ENCODE data around the gene ABAT. TPM values are rescaled to one million over a fixed set of nuclear protein-coding genes. Genes with fewer than 3 reads are reported as not detected.

ABAT gene
- total RNA-seq, 2 experiments from 2014 or later, result 4.1 to 4.4 TPM

DNA sequence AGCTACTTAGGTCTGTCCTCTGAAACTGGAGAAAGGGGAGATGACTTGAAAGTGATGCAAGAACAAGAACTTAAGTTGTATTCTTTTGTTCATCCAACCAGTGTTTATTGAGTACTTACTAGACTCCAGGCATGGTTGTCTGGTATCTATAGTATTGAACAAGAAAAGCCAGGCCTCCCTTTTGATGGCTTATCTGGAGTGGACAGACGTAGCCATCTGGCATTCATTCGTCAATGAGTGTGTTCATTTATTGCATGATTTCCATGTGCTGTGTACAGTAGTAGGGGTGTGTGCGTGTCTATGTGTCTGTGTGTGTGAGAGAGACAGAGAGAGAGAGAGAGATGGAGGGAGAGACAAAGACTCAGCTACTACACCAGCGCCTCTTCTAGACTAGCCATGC, 9.2 kb downstream of the ABAT start:
- Mint-ChIP-seq H3K27ac (no peak overlapping the region), H3K4me1 (ENCODE audit: low read depth) (no peaks in the 10 kb centered on the region), H3K9me3 (peaks cover 2% of the 10 kb centered on the region), H3K36me3 (ENCODE audit: low read depth) (peaks cover 21% of the 10 kb centered on the region), H3K4me3 (no peak overlapping the region), H3K27me3 (no peaks in the 10 kb centered on the region)
- POLR2A ChIA-PET, result no interaction called here
- Histone ChIP-seq H3K36me3 (ENCODE audit: insufficient read depth, low read length) (no peaks in the 10 kb centered on the region), H3K27ac (ENCODE audit: low read depth in 1 of 2, low read length in 2 of 2) (no peak overlapping the region), H3K4me3 (ENCODE audit: low read length) (no peak overlapping the region), H3K27me3 (ENCODE audit: control insufficient read depth in 1 of 2, insufficient read depth in 2 of 2, low read length in 2 of 2) (no peaks in the 10 kb centered on the region), H3K9me3 (ENCODE audit: control insufficient read depth in 1 of 2, insufficient read depth in 1 of 2, low read length in 2 of 2) (peaks cover 8 to 12% of the 10 kb centered on the region in 2 experiments), H3K4me1 (ENCODE audit: insufficient read depth, low read length) (no peaks in the 10 kb centered on the region)
- ATAC-seq (ENCODE audit: poor library complexity) (no peak), DNase-seq (no peak)
- CTCF ChIA-PET, result no interaction called here
- intact Hi-C loops (cut with DNase I, micrococcal nuclease), result no loop called here
- TF ChIP-seq, protein P1, sequence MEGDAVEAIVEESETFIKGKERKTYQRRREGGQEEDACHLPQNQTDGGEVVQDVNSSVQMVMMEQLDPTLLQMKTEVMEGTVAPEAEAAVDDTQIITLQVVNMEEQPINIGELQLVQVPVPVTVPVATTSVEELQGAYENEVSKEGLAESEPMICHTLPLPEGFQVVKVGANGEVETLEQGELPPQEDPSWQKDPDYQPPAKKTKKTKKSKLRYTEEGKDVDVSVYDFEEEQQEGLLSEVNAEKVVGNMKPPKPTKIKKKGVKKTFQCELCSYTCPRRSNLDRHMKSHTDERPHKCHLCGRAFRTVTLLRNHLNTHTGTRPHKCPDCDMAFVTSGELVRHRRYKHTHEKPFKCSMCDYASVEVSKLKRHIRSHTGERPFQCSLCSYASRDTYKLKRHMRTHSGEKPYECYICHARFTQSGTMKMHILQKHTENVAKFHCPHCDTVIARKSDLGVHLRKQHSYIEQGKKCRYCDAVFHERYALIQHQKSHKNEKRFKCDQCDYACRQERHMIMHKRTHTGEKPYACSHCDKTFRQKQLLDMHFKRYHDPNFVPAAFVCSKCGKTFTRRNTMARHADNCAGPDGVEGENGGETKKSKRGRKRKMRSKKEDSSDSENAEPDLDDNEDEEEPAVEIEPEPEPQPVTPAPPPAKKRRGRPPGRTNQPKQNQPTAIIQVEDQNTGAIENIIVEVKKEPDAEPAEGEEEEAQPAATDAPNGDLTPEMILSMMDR (IDR thresholded peaks at IDR 0.05), result no peak

GRCh38 chr16:8685617-8686016, 11.2 kb downstream of the ABAT start:
- intact Hi-C loops (cut with DNase I, micrococcal nuclease), result no loop called here
- Histone ChIP-seq H3K36me3 (ENCODE audit: insufficient read depth, low read length) (no peaks in the 10 kb centered on the region), H3K9me3 (ENCODE audit: control insufficient read depth in 1 of 2, insufficient read depth in 1 of 2, low read length in 2 of 2) (peaks cover 11 to 20% of the 10 kb centered on the region in 2 experiments), H3K4me1 (ENCODE audit: insufficient read depth, low read length) (no peaks in the 10 kb centered on the region), H3K27ac (ENCODE audit: low read depth in 1 of 2, low read length in 2 of 2) (no peak overlapping the region), H3K27me3 (ENCODE audit: control insufficient read depth in 1 of 2, insufficient read depth in 2 of 2, low read length in 2 of 2) (no peaks in the 10 kb centered on the region), H3K4me3 (ENCODE audit: low read length) (no peak overlapping the region)
- ATAC-seq (ENCODE audit: poor library complexity) (no peak), DNase-seq (no peak)
- POLR2A ChIA-PET, result no interaction called here
- no peak overlapping the region for H3K4me3 Mint-ChIP-seq
- H3K36me3 Mint-ChIP-seq (ENCODE audit: low read depth), result peaks cover 33% of the 10 kb centered on the region
- TF ChIP-seq, protein P1 (IDR thresholded peaks at IDR 0.05), result no peak
- peaks cover 8% of the 10 kb centered on the region for H3K9me3 Mint-ChIP-seq
- CTCF ChIA-PET, result no interaction called here
- H3K27ac Mint-ChIP-seq, result no peak overlapping the region
- H3K4me1 Mint-ChIP-seq (ENCODE audit: low read depth), result no peaks in the 10 kb centered on the region
- H3K27me3 Mint-ChIP-seq, result no peaks in the 10 kb centered on the region

DNA sequence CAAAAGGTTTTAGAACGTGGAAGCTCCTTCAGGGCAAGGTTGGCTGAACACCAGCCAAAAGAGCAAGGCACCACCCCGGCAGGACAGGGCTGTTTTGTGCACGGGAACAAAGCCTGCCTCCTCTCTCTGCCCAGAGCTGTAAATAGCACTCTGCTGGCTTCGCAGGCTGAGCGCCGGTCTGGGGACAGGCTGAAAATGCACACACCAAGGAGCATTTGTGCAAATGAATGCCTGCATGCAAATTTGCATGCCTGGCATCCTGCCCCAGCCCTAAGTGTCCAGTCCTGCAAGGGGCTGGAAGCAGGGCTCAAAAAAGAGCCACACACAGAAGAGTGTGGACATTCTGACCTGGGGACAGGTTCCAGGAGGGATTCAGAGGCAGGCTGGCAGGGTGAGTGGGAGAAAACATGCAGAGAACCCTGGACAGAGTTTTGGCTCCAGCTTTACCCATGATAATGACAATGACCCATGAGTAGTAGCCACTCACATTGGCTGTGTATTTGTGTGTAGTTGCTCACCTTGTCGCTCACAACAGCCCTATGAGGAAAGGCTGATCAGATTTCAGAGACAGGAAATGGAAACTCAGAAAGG, 11.7 kb downstream of the ABAT start:
- H3K27me3 Mint-ChIP-seq, result no peaks in the 10 kb centered on the region
- H3K36me3 Mint-ChIP-seq (ENCODE audit: low read depth), result peaks cover 38% of the 10 kb centered on the region
- Histone ChIP-seq H3K27ac (ENCODE audit: low read depth in 1 of 2, low read length in 2 of 2) (no peak overlapping the region), H3K4me1 (ENCODE audit: insufficient read depth, low read length) (no peaks in the 10 kb centered on the region), H3K4me3 (ENCODE audit: low read length) (no peak overlapping the region), H3K36me3 (ENCODE audit: insufficient read depth, low read length) (no peaks in the 10 kb centered on the region), H3K9me3 (ENCODE audit: control insufficient read depth in 1 of 2, insufficient read depth in 1 of 2, low read length in 2 of 2) (peaks cover 11 to 20% of the 10 kb centered on the region in 2 experiments), H3K27me3 (ENCODE audit: control insufficient read depth in 1 of 2, insufficient read depth in 2 of 2, low read length in 2 of 2) (no peaks in the 10 kb centered on the region)
- H3K27ac Mint-ChIP-seq, result no peak overlapping the region
- ATAC-seq (ENCODE audit: poor library complexity) (no peak), DNase-seq (no peak)
- H3K4me3 Mint-ChIP-seq, result no peak overlapping the region
- TF ChIP-seq, protein P1 (IDR thresholded peaks at IDR 0.05), result no peak
- POLR2A ChIA-PET, result no interaction called here
- CTCF ChIA-PET, result no interaction called here
- H3K9me3 Mint-ChIP-seq, result peaks cover 8% of the 10 kb centered on the region
- H3K4me1 Mint-ChIP-seq (ENCODE audit: low read depth), result no peaks in the 10 kb centered on the region
- intact Hi-C loops (cut with DNase I, micrococcal nuclease), result no loop called here
